GM10248 (cell line): ENCODE data around the gene CARMIL1.

Experiments
- CTCF ChIA-PET: fragments of 300-600 bp; sonication (Branson Sonifier 250); formaldehyde crosslinking; extraction: SDS; loops from one replicate; lab custom pipeline; 2021; ENCODE audit warnings: antibody characterized with exemption; lab: Yijun Ruan, JAX
- POLR2A ChIA-PET: fragments of 350-650 bp; sonication (Branson Sonifier 250); formaldehyde crosslinking; extraction: SDS; loops from one replicate; lab custom pipeline; 2020; ENCODE audit warnings: antibody characterized with exemption; lab: Yijun Ruan, JAX
- DNase-seq: peaks from one replicate; pipeline ENCODE4 v3.0.0; 2012; ENCODE audit errors: extremely low spot score
- TF ChIP-seq, protein P1 (sequence below): IDR thresholded peaks from 2 replicates; pipeline ENCODE4 v1.5.1; 2012; ENCODE audit warnings: mild to moderate bottlenecking, low read depth; ENCODE audit errors: extremely low read depth, missing control alignments, control extremely low read depth

The CARMIL1 gene

GRCh38 chr6:25301362-25301761 is 22.2 kb downstream of the CARMIL1 start:
- POLR2A ChIA-PET, result interaction anchor here (0.5 kb wide), 1 partner anchor 33 kb away, joined by 11 read pairs; no protein-coding TSS in a partner anchor

DNA sequence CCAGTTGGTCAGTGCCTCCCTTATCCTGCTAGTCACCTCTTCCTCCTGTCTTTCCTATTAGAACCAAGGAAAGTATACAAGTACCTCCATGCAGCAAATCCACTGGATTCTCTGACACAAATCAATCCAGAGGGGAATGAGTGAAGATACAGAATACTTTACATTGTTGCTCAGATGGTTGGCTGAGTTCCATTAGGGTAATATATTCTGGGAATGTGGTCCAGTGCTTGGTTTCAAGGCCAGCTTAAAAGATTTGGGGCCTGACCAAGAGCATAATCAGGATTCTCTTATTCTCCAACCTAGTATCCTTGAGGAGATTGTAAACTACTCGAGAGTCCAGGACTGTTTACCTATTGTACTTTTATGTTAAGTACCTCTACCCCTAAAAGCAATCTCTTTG is 23.0 kb downstream of the CARMIL1 start:
- POLR2A ChIA-PET, result no interaction called here
- CTCF ChIA-PET, result interaction anchor here (1.1 to 3.1 kb wide), 4 partner anchors 9 to 188 kb away, joined by 3 to 10 read pairs (median 4); no protein-coding TSS in a partner anchor

More at GRCh38 chr6:25301362-25301761, 22.2 kb downstream of the CARMIL1 start:
- CTCF ChIA-PET, result interaction anchor here (1.2 to 3.1 kb wide), 6 partner anchors 10 to 189 kb away, joined by 3 to 10 read pairs (median 4); no protein-coding TSS in a partner anchor
- DNase-seq, result no peak
- TF ChIP-seq, protein P1, sequence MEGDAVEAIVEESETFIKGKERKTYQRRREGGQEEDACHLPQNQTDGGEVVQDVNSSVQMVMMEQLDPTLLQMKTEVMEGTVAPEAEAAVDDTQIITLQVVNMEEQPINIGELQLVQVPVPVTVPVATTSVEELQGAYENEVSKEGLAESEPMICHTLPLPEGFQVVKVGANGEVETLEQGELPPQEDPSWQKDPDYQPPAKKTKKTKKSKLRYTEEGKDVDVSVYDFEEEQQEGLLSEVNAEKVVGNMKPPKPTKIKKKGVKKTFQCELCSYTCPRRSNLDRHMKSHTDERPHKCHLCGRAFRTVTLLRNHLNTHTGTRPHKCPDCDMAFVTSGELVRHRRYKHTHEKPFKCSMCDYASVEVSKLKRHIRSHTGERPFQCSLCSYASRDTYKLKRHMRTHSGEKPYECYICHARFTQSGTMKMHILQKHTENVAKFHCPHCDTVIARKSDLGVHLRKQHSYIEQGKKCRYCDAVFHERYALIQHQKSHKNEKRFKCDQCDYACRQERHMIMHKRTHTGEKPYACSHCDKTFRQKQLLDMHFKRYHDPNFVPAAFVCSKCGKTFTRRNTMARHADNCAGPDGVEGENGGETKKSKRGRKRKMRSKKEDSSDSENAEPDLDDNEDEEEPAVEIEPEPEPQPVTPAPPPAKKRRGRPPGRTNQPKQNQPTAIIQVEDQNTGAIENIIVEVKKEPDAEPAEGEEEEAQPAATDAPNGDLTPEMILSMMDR, result no peak

GRCh38 chr6:25302677-25303128 is 23.5 kb downstream of the CARMIL1 start:
- CTCF ChIA-PET, result interaction anchor here (1.1 to 3.1 kb wide), 3 partner anchors 62 to 187 kb away, joined by 3 to 10 read pairs (median 4); no protein-coding TSS in a partner anchor
- POLR2A ChIA-PET, result no interaction called here
- TF ChIP-seq, protein P1, result no peak
- DNase-seq, result no peak

More for the DNA sequence above, 23.0 kb downstream of the CARMIL1 start:
- DNase-seq, result no peak
- TF ChIP-seq, protein P1, result no peak

GRCh38 chr6:25303254-25303653 is 24.1 kb downstream of the CARMIL1 start:
- TF ChIP-seq, protein P1, result no peak
- DNase-seq, result no peak
- ChIA-PET POLR2A (no interaction called here), CTCF (interaction anchor here (1.1 kb wide), 1 partner anchor 61 kb away, joined by 3 read pairs; no protein-coding TSS in a partner anchor)

DNA sequence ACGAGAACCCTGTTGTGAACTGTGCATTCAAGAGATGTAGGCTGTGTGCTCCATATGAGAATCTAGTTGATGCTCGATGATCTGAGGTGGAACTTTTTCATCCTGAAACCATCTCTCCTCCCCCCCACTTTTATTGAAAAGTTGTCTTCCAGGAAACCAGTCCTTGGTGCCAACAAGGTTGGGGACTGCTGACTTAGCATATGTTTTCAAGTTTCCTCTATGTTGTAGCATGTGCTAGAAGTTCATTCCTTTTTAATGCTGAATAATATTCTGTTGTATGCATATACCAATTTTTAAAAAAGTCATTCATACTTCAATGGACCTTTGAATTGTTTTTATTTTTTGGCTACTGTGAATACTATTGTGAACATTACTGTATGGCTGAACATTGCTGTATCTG is 27.2 kb downstream of the CARMIL1 start:
- ChIA-PET CTCF (no interaction called here), POLR2A (no interaction called here)
- no peak for DNase-seq
- TF ChIP-seq, protein P1, result no peak

DNA sequence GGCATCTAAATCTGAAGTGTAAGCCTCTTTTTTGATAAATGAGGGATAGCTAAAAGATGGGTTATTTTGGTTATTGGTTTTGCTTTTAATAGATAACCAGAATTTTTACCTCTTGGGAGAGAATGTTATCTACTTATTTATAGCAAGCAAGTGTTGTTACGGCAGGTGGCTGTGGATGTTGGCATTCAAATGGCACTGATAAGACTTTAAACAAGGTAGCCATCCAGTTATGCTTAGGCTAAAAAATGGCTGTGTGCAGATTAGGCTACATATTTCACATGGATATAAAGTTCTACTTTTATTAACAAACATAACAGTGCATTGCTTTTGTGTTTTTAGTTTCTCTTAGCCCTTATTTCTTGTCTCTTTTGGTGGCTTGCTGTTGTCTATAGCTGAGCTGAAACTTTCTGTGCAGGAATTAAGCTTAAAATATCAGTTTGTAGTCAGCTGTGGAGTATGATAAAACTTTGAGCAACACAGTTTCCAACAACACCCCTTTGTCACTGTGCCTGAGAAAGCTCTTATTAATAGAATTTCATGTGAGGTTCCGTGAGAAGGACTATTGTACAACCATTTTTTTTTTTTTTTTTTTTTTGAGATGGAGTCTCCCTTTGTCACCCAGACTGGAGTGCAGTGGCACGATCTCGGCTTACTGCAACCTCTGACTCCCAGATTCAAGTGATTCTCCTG is 28.8 kb downstream of the CARMIL1 start:
- ChIA-PET POLR2A (no interaction called here), CTCF (no interaction called here)
- TF ChIP-seq, protein P1, result no peak
- no peak for DNase-seq
